NCI-H2171 (cell line): Measurements from ENCODE around the gene C1GALT1C1.
"Not testable (repeated sequence)": the region's sequence is repeated elsewhere in the genome, so short reads cannot be mapped to it uniquely, and the experiment has no call there.

Source experiments
- DNase-seq: peaks from one replicate; lab custom pipeline; 2025; lab: John Stamatoyannopoulos, UW

Gene C1GALT1C1

GRCh38 chrX:120629667-120630537 lies at the start of gene C1GALT1C1:
Gene C1GALT1C1, minus strand, starts transcription at chrX:120630054. Its CDS starts 2,888 bp downstream, at chrX:120627166.
- DNase-seq = peak; percentile 89

- DNase-seq = no peak
These were observed 47.3 kb upstream of the C1GALT1C1 start for GRCh38 chrX:120677004-120677652.

GRCh38 chrX:120672841-120673530 lies 43.1 kb upstream of the C1GALT1C1 start:
- DNase-seq = no peak

GRCh38 chrX:120672389-120672788 lies 42.5 kb upstream of the C1GALT1C1 start:
- no peak for DNase-seq

GRCh38 chrX:120671963-120672362 lies 42.1 kb upstream of the C1GALT1C1 start:
- DNase-seq = no peak

- DNase-seq = no peak
These were observed 38.5 kb upstream of the C1GALT1C1 start for GRCh38 chrX:120668357-120668756.

GRCh38 chrX:120664535-120664934 lies 34.7 kb upstream of the C1GALT1C1 start:
- DNase-seq = not testable (repeated sequence)

GRCh38 chrX:120664081-120664480 lies 34.2 kb upstream of the C1GALT1C1 start:
- DNase-seq = no peak

- DNase-seq = no peak
These were observed 32.8 kb upstream of the C1GALT1C1 start for GRCh38 chrX:120662662-120663061.

- no peak for DNase-seq
These were observed 30.8 kb upstream of the C1GALT1C1 start for GRCh38 chrX:120660637-120661036.

GRCh38 chrX:120653000-120653399 lies 23.1 kb upstream of the C1GALT1C1 start:
- peak; percentile 67 for DNase-seq

GRCh38 chrX:120652256-120652655 lies 22.4 kb upstream of the C1GALT1C1 start:
- not testable (repeated sequence) for DNase-seq

GRCh38 chrX:120647127-120647526 lies 17.3 kb upstream of the C1GALT1C1 start:
- no peak for DNase-seq

GRCh38 chrX:120642871-120643270 lies 13.0 kb upstream of the C1GALT1C1 start:
- DNase-seq = no peak

GRCh38 chrX:120638619-120639018 lies 8.8 kb upstream of the C1GALT1C1 start:
- no peak for DNase-seq

GRCh38 chrX:120625371-120625770 lies 4.5 kb downstream of the C1GALT1C1 start:
- no peak for DNase-seq

GRCh38 chrX:120617996-120618630 lies 11.7 kb downstream of the C1GALT1C1 start:
- no peak for DNase-seq

- DNase-seq = no peak
These were observed 15.0 kb downstream of the C1GALT1C1 start for GRCh38 chrX:120614816-120615215.

GRCh38 chrX:120612086-120612485 lies 17.8 kb downstream of the C1GALT1C1 start:
- DNase-seq = no peak

- peak; percentile 24 for DNase-seq
These were observed 25.5 kb downstream of the C1GALT1C1 start for GRCh38 chrX:120604361-120604782.

- DNase-seq = peak; percentile 84
These were observed 26.0 kb downstream of the C1GALT1C1 start, which contains the start of gene MCTS1 for GRCh38 chrX:120603707-120604360. Gene MCTS1, plus strand, starts transcription at chrX:120604101. Its CDS starts 136 bp downstream, at chrX:120604237.
